D341Med (cell line): ENCODE results near the gene UBASH3A.
"Not testable (repeated sequence)": the region's sequence is repeated elsewhere in the genome, so short reads cannot be mapped to it uniquely, and the experiment has no call there.

Experiments
- DNase-seq: peaks from one replicate; pipeline ENCODE4 v3.0.0; 2012; ENCODE audit warnings: low spot score

The UBASH3A gene

DNA sequence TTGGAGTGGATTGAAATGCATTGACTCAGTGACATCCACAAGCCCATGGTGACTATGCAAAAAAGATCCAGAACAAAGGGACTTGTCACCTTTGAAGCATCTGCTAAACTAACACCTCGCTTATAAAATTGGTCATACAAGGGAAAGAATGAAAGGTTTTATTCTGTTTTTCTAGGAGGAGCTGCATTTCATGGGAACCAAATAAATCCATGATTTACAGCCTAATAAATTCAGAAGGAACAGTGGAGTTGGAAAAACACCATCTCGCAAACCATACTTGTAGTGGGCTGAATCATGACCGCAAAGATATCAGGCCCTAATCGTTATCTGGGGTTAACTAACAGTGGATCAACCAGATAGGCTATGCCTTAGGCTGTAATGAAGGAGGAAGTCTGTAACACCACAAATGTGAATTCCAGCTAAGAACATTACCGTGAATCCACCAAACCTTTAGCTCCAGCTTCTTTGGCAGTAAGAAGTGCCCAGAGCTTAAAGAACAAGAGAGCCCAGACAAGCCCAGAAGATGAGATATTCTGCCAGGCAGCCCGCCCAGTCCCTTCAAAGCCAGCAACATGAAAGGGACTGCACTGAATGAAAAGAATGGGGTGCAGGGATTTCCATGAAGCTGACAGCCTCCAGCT lies 64.9 kb downstream of the UBASH3A start:
- DNase-seq, result no peak

DNA sequence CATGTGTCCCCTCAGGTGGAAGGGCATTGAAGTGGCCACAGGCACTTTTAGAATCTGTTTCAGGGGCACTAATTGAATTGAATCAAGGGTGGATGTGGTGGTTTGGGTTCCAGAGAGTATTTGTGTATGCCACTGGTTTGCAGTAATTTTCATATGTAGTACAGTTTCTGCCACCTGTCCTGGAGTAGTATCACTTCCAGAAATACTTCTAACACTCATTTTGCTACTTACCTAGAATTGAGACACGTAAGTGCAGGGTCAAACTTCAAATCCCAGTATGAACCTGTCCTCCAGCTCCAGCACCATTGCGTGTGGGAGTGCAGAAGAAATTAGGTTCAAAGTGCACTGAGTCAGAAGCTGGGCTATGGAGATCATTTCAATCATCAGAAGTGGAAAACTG lies 65.6 kb downstream of the UBASH3A start:
- DNase-seq, result no peak

DNA sequence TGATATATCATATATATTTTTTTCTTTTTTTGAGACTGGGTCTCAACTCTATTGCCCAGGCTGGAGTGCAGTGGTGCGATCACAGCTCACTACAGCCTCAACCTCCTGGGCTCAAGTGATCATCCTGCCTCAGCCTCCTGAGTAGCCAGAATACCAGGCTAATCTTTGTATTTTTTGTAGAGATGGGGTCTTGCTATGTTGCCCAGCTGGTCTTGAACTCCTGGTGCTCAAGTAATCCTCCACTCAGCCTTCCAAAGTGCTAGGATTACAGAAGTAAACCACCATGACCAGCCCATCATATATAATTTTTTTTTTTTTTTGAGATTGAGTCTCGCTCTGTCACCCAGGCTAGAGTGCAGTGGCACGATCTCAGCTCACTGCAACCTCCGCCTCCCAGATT lies 66.0 kb downstream of the UBASH3A start:
- not testable (repeated sequence) for DNase-seq

DNA sequence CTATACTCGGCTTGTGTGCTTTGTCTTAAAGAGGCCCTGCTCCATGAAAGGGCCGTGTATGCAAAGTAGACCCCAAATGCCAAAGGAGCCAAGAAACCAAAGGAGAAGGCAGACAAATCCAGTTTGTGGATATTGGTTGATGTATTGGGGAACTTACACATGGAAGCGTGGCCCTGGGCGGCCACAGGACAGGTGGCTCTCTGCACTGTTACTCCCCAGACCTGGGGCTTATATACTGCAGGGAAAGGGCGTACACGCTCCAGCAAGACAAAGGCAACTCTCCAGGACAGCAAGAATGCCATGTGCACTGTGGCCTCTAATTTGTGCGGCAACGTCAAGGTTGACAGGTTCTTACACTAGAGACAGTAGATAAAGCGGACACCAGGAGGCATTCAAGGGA lies 67.5 kb downstream of the UBASH3A start:
- DNase-seq, result no peak

- no peak for DNase-seq
These were observed 68.1 kb downstream of the UBASH3A start for GRCh38 chr21:42471716-42472330.

DNA sequence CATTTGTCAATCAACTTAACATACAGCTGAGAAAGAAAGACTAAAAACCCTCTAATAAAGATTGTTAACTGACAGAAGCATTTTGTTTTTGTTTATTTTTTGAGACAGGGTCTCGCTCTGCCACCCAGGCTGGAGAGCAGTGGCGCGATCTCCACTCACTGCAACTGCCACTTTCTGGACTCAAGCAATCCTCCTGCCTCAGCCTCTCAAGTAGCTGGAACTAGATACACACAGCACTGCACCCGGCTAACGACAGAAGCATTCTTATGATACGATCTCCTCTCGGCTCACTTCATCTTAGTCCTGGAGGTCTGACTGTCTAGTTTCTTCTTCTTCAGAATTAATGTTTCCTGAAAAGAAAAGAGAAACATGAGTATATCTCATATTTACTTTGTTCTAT lies 68.8 kb downstream of the UBASH3A start:
- no peak for DNase-seq

GRCh38 chr21:42473498-42474042 lies 69.9 kb downstream of the UBASH3A start:
- no peak for DNase-seq

DNA sequence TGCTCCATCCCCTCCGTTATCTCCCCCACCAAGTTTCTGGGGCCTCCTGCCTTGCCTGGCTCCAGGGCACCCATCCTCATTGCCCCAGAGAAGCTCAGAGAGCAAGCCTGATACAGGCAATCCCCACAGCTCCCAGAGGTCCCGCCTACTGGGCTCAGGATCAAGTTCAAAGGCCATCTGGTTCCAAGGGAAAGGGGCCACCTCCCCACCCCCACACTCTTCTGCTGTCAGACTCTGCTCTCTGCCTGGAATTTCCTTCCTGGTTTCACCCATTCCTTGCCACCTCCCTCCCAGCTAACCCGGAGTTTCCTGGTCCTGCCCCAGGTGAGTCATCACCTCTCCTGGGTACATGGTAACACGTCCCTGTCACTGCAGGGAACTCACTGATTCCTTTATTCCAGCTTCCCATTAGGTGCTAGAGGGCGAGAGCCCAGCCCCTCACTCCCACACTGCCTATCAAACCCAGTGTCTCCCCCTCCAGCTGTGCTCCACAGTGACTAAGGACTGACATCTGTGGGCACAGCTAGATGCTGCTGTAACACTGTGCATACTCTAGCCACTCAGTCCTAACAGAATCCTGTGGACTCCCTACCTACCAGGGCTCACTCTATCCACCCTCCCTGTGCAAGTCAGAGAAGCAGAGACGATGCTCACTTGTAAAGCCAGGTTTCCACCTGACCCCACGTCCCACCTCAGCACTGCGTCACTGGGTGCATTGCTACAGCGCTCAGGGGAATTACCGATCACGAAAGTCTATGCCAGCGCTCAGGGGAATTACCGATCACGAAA lies 70.5 kb downstream of the UBASH3A start:
- no peak for DNase-seq

- no peak for DNase-seq
These were observed 71.3 kb downstream of the UBASH3A start for GRCh38 chr21:42475036-42475435.

GRCh38 chr21:42475526-42476387 lies 72.1 kb downstream of the UBASH3A start:
- no peak for DNase-seq

GRCh38 chr21:42476388-42477331 lies 73.0 kb downstream of the UBASH3A start:
- peak; percentile 15 for DNase-seq

- no peak for DNase-seq
These were observed 74.8 kb downstream of the UBASH3A start for GRCh38 chr21:42478504-42478903.

- DNase-seq, result no peak
These were observed 75.9 kb downstream of the UBASH3A start for GRCh38 chr21:42479582-42479981.

DNA sequence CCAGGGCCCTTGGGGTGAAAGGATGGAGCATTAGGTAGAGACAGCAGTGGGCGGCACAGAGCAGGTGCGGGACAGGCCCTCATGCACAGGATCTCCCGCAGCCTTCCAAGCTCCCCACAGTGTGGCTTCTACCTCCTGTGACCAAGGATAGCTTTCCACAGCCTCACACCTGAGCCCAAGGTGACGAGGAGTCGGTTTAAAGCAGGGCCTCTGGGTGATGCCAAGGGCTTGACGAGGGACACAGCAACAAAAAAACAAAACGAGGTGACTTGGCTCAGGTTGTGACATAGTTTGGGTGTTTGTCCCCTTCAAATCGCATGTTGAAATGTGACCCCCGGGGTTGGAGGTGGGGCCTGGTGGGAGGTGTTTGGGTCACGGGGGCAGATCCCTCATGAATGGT lies 77.0 kb downstream of the UBASH3A start:
- no peak for DNase-seq

DNA sequence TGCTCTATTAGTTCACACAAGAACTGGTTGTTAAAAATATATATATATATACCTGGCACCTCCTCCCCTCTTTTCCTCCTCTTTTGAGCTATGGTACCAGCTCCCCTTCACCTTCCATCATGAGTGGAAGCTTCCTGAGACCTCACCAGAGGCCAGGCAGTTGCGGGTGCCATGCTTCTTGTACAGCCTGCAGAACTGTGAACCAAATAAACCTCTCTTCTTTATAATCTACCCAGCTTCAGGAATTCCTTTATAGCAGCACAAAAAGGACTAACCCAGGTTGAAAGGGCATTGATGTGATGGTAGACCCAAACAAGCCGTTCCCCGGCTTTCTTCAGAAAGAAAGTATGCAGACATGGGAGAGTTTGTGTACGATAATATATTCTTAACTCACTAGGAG lies 77.5 kb downstream of the UBASH3A start:
- DNase-seq, result no peak

DNA sequence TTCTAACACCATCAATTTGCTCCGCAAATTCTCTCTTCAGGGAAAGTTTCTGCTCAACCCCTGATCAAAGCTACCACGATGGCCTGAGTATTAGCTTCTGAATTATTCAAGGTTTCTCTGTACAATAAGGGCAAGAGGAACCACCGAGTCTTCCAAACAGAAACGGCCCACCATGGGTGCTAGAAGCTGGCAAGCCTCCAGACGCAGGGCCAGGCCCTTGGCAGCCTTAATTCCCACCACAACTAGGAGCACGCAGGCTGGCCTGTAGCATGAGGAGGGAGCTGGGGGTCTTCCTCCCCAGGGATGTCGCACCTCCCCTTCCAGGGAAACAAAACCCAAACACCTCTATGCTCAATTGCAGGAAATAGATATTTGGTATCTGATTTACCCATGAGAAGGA lies 81.3 kb downstream of the UBASH3A start:
- no peak for DNase-seq

- DNase-seq, result no peak
These were observed 82.4 kb downstream of the UBASH3A start for GRCh38 chr21:42486072-42486471.

DNA sequence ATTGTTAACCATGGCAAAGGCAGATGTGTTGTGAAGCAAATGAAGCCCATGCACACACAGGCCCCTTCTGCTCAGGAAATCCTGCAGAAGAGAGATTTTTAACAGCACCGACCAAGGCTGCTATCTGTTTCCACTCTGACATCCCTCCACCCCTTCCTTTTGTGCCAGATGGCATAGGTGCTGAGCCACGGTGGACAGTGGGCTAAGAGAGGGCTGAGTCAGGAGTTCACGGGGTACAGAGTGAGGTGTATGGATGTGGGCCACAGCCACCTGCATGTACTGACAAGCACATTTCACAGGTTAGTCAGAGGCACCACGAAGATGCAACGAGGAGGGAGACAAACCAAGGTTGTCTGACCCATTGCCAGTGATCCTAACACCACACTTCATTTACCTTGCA lies 82.8 kb downstream of the UBASH3A start:
- DNase-seq, result no peak

DNA sequence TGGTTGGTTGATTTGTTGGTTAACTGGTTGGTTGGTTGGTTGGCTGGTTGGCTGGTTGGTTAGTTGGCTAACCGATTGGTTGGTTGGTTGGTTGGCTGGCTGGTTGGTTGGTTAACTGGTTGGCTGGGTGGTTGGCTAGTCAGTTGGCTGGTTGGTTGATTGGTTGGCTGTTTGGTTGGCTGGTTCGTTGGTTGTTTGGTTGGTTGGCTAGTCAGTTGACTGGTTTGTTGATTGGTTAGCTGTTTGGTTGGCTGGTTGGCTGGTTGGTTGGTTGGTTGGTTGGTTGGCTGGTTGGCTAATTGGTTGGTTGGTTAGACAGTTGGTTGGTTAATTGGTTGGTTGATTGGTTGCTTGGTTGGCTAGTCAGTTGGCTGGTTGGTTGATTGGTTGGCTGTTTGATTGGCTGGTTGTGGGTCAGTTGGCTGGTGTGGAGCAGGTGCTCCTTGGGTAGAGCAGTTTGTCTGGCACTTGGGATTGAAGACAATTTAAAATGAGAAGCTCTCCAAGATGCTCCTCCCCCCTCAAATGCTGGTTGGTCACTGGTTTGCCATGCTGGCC lies 85.4 kb downstream of the UBASH3A start:
- DNase-seq, result no peak

GRCh38 chr21:42489991-42490390 lies 86.3 kb downstream of the UBASH3A start:
- no peak for DNase-seq

DNA sequence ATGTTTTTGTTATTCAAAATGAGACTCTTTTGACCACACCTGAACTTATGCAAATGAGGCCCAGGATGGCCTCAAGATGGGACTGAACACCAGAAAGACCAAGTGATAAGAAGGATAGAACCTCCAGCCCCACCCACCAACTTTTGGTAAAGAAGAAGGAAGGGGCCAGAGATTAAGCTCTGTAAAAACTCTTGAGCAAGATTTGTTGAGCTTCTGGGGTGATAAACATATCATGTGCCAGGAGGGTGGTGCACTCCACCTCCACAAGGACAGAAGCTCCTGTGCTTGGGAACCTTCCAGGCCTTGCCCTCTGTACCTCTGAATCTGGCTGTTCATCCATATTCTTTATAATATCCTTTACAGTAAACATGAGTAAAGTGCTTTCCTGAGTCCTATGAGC lies 87.0 kb downstream of the UBASH3A start:
- no peak for DNase-seq
